IMR-90 (cell line): ENCODE data around the gene PDXDC1. TPM values are rescaled to one million over a fixed set of nuclear protein-coding genes. Genes with fewer than 3 reads are reported as not detected.
"Not testable (repeated sequence)": the region's sequence is repeated elsewhere in the genome, so short reads cannot be mapped to it uniquely, and the experiment has no call there.

Experiments used
- ATAC-seq: fragments of 200-7000 bp; cut with Tn5 transposase; 2 replicates; pipeline ENCODE4 v1.9.1; 2020; ENCODE audit warnings: low read depth, mild to moderate bottlenecking, moderate library complexity
- BruUV-seq: library from RNA; stranded (reverse); fragments of 400-500 nt; replicated peaks from 2 replicates; lab custom pipeline; 2021; lab: Mats Ljungman, UMichigan
- CTCF ChIA-PET: fragments of 300-600 bp; formaldehyde crosslinking; extraction: SDS; loops from one replicate; lab custom pipeline; 2021; ENCODE audit warnings: antibody characterized with exemption; lab: Yijun Ruan, JAX
- POLR2A ChIA-PET: fragments of 300-600 bp; sonication (Branson Sonifier 250); formaldehyde crosslinking; loops from one replicate; lab custom pipeline; 2022; ENCODE audit warnings: antibody characterized with exemption; ENCODE audit not compliant: unreplicated experiment; lab: Charles Lee
- DNase-seq: peaks from one replicate; pipeline ENCODE4 v3.0.0; 2013
- H2AFZ ChIP-seq: replicated peaks from 2 replicates; pipeline ENCODE3; 2013; ENCODE audit warnings: low read length, mild to moderate bottlenecking; ENCODE audit not compliant: poor library complexity
- H2AK5ac ChIP-seq: 2 replicates; pipeline ENCODE4 v1.6.1; 2013; ENCODE audit warnings: low read depth, low read length, inconsistent platforms
- H2AK9ac ChIP-seq: replicated peaks from 2 replicates; pipeline ENCODE3; 2013; ENCODE audit warnings: mild to moderate bottlenecking, low read depth, low read length, moderate library complexity; ENCODE audit not compliant: poor library complexity
- H2BK120ac ChIP-seq: 2 replicates; pipeline ENCODE4 v1.6.1; 2013; ENCODE audit warnings: low read depth, low read length, inconsistent platforms
- H2BK15ac ChIP-seq: 3 replicates; pipeline ENCODE4 v1.6.1; 2013; ENCODE audit warnings: low read depth, low read length, inconsistent platforms
- H2BK20ac ChIP-seq: 2 replicates; pipeline ENCODE4 v1.6.1; 2013; ENCODE audit warnings: low read depth, mild to moderate bottlenecking, inconsistent platforms, low read length, moderate library complexity
- H2BK5ac ChIP-seq: 2 replicates; pipeline ENCODE4 v1.6.1; 2013; ENCODE audit warnings: mild to moderate bottlenecking, low read depth, low read length, inconsistent platforms; ENCODE audit not compliant: poor library complexity, severe bottlenecking
- H3K14ac ChIP-seq: replicated peaks from 2 replicates; pipeline ENCODE4 v1.6.1; 2013; ENCODE audit warnings: low read depth, low read length, inconsistent platforms
- H3K18ac ChIP-seq: 2 replicates; pipeline ENCODE4 v1.6.1; 2013; ENCODE audit warnings: low read depth, low read length, control low read depth
- H3K23ac ChIP-seq: 2 replicates; pipeline ENCODE4 v1.6.1; 2013; ENCODE audit warnings: low read depth, low read length, inconsistent platforms
- H3K27ac ChIP-seq: 2 replicates; pipeline ENCODE4 v1.5.1; 2013; ENCODE audit warnings: mild to moderate bottlenecking, control low read depth, low read length; ENCODE audit not compliant: insufficient read depth
- H3K27me3 ChIP-seq: 2 replicates; pipeline ENCODE4 v1.6.1; 2013; ENCODE audit warnings: low read length; ENCODE audit not compliant: control insufficient read depth, insufficient read depth
- H3K36me3 ChIP-seq: 2 replicates; pipeline ENCODE4 v1.6.1; 2013; ENCODE audit warnings: low read length, mixed read lengths; ENCODE audit not compliant: control insufficient read depth, insufficient read depth
- H3K4ac ChIP-seq: 2 replicates; pipeline ENCODE4 v1.6.1; 2013; ENCODE audit warnings: low read depth, low read length, inconsistent platforms
- H3K4me1 ChIP-seq: 2 replicates; pipeline ENCODE4 v1.6.1; 2013; ENCODE audit warnings: low read length, mixed read lengths; ENCODE audit not compliant: control insufficient read depth, insufficient read depth
- H3K4me2 ChIP-seq: 2 replicates; pipeline ENCODE4 v1.6.1; 2013; ENCODE audit warnings: low read depth, mild to moderate bottlenecking, control low read depth, low read length, moderate library complexity
- H3K4me3 ChIP-seq: 2 replicates; pipeline ENCODE4 v1.5.1; 2013; ENCODE audit warnings: low read depth, mild to moderate bottlenecking, control low read depth, low read length, moderate library complexity; ENCODE audit not compliant: insufficient read depth
- H3K56ac ChIP-seq: 2 replicates; pipeline ENCODE4 v1.6.1; 2013; ENCODE audit warnings: low read length, inconsistent platforms; ENCODE audit not compliant: insufficient read depth; ENCODE audit errors: extremely low read depth
- H3K79me1 ChIP-seq, 2 experiments: 2 replicates each; pipeline ENCODE4 v1.6.1; 2013; ENCODE audit warnings: low read length in 2 of 2, inconsistent platforms in 1 of 2, low read depth in 1 of 2
- H3K9ac ChIP-seq: 2 replicates; pipeline ENCODE4 v1.6.1; 2013; ENCODE audit warnings: low read depth, low read length, control low read depth
- H3K9me1 ChIP-seq: 2 replicates; pipeline ENCODE4 v1.6.1; 2013; ENCODE audit warnings: low read length, inconsistent platforms; ENCODE audit not compliant: insufficient read depth
- H3K9me3 ChIP-seq: 2 replicates; pipeline ENCODE4 v1.6.1; 2013; ENCODE audit warnings: low read length; ENCODE audit not compliant: control insufficient read depth, insufficient read depth
- H4K20me1 ChIP-seq: 2 replicates; pipeline ENCODE4 v1.6.1; 2013; ENCODE audit warnings: low read length, inconsistent platforms; ENCODE audit not compliant: insufficient read depth
- H4K5ac ChIP-seq: 2 replicates; pipeline ENCODE4 v1.6.1; 2013; ENCODE audit warnings: mild to moderate bottlenecking, low read depth, low read length, control low read depth
- H4K8ac ChIP-seq, 2 experiments: 2 replicates each; pipeline ENCODE4 v1.6.1; 2013; ENCODE audit warnings: low read depth in 2 of 2, low read length in 2 of 2, control low read depth in 1 of 2, inconsistent platforms in 1 of 2
- H4K91ac ChIP-seq: 2 replicates; pipeline ENCODE4 v1.6.1; 2013; ENCODE audit warnings: low read depth, low read length, inconsistent platforms; ENCODE audit not compliant: insufficient read depth
- WGBS, 2 experiments: methylation state at CpG; one replicate each; pipeline versions ENCODE4 v1.1.5 to v1.1.7; 2013; ENCODE audit warnings: missing lambda C conversion rate in 2 of 2; ENCODE audit not compliant: insufficient read length in 1 of 2; ENCODE audit errors: extremely low coverage in 2 of 2; 5-methylcytosine and 5-hydroxymethylcytosine counted together
- dilution Hi-C: fragments of 300-500 bp; cut with HindIII; formaldehyde crosslinking; loops from one replicate; pipeline ENCODE4 v1.14.3; 2018; ENCODE audit warnings: low sequenced_read_pairs; ENCODE audit not compliant: unreplicated experiment
- in situ Hi-C: fragments of 300-500 bp; cut with MboI; formaldehyde crosslinking; loops from 3 replicates; pipeline ENCODE4 v1.14.3; 2019; ENCODE audit warnings: low sequenced_read_pairs, inconsistent platforms, mixed read lengths
- intact Hi-C: fragments of 100-400 bp; cut with micrococcal nuclease; formaldehyde crosslinking; loops from 2 replicates; pipeline ENCODE4 v1.10.0; 2022
- polyA plus RNA-seq, 3 experiments: library from polyadenylated mRNA; depleted of rRNA; stranded (reverse); fragments of >200 nt; gene quantifications; 2 replicates each; pipeline ENCODE4 v1.2.3, GENCODE V29; 2012; ENCODE audit warnings: low replicate concordance in 1 of 3
- total RNA-seq: library from RNA; depleted of rRNA; stranded (reverse); fragments of >200 nt; gene quantifications from 2 replicates; pipeline ENCODE4 v1.2.3, GENCODE V29; 2012

Gene PDXDC1
- total and polyA plus RNA-seq, 2 of the 4 experiments (the other 2 are of a cell fraction): 68.7 to 117 TPM

DNA sequence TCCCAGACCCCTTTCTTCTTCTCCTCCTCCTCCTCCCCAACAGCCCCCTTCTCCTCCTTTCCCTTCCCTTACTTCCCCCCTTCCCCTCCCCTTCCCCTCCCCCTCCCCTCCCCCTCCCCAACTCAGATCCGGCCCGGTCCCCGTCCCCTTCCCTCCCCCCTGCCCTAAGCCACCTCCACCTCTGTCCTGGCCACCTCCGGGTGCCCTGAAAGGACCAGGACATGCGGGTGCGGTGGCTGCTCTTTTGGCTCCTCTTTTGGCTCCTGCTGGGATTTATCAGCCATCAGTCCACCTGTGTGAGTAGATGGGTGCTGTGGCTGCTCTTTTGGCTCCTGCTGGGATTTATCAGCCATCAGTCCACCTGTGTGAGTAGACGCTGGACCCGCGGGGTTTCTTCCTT is 36.8 kb upstream of the PDXDC1 start:
- not testable (repeated sequence) for BruUV-seq

DNA sequence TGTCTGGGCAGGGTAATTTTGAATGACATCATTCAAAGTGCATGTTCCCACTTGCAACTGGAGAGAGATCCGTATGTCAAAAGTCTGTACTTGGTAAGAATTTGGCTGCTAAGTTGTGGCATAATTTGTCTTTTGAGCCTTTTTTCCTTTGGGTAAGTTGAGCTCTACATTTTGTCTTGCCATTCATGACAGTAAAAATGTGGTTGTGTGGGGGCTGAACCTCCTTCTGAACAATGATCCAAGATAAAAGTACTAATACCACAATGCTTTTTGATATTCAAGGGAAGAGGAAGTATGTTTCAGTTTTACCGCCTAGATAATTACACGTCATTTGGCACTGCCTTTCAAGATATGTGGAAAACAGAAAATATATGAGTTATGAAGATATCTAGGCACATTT is 32.1 kb upstream of the PDXDC1 start:
- in situ Hi-C loops: not testable (repeated sequence)

More for the DNA sequence above, 36.8 kb upstream of the PDXDC1 start:
- DNase-seq, POLR2A ChIA-PET, H2BK5ac ChIP-seq, H4K8ac ChIP-seq, H3K18ac ChIP-seq, H3K4me1 ChIP-seq, H3K23ac ChIP-seq, H3K4me3 ChIP-seq, in situ Hi-C loops, H3K9me1 ChIP-seq, H2AK9ac ChIP-seq, H2AK5ac ChIP-seq, H3K4me2 ChIP-seq, H3K27me3 ChIP-seq, H2BK120ac ChIP-seq, H2BK20ac ChIP-seq, H3K36me3 ChIP-seq, H4K20me1 ChIP-seq, H3K4ac ChIP-seq, H3K9me3 ChIP-seq, ATAC-seq, dilution Hi-C loops, H3K56ac ChIP-seq, H3K14ac ChIP-seq, H2BK15ac ChIP-seq, H4K5ac ChIP-seq, H4K91ac ChIP-seq, CTCF ChIA-PET, H2AFZ ChIP-seq, H3K79me1 ChIP-seq, H3K27ac ChIP-seq, intact Hi-C loops, H3K9ac ChIP-seq: not testable (repeated sequence)
- no CpG with 5 or more reads among the region's 9 CpGs for WGBS, 2 experiments

More for the DNA sequence above, 32.1 kb upstream of the PDXDC1 start:
- DNase-seq, H2BK15ac ChIP-seq, H3K14ac ChIP-seq, H2AFZ ChIP-seq, H2AK5ac ChIP-seq, H3K56ac ChIP-seq, POLR2A ChIA-PET, ATAC-seq, H2AK9ac ChIP-seq, H3K4me1 ChIP-seq, dilution Hi-C loops, H3K9me1 ChIP-seq, BruUV-seq, H4K8ac ChIP-seq, H3K23ac ChIP-seq, H4K20me1 ChIP-seq, H3K36me3 ChIP-seq, H3K4me2 ChIP-seq, H4K5ac ChIP-seq, H2BK120ac ChIP-seq, H3K18ac ChIP-seq, H2BK20ac ChIP-seq, intact Hi-C loops, H3K27me3 ChIP-seq, H3K4me3 ChIP-seq, H3K9ac ChIP-seq, H3K27ac ChIP-seq, H3K4ac ChIP-seq, H3K79me1 ChIP-seq, H3K9me3 ChIP-seq, H2BK5ac ChIP-seq, H4K91ac ChIP-seq, CTCF ChIA-PET: not testable (repeated sequence)
- WGBS, 2 experiments: no CpG with 5 or more reads among the region's 3 CpGs
